Fibroblast of peridontal ligament (primary cell): ENCODE results near the gene FABP6.
"Not testable (repeated sequence)": the region's sequence is repeated elsewhere in the genome, so short reads cannot be mapped to it uniquely, and the experiment has no call there.

ENCODE experiments used
- DNase-seq: peaks from one replicate; pipeline ENCODE4 v3.0.0-alpha.2; 2010; ENCODE audit errors: extremely low read depth

FABP6 gene, protein sequence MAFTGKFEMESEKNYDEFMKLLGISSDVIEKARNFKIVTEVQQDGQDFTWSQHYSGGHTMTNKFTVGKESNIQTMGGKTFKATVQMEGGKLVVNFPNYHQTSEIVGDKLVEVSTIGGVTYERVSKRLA

DNA sequence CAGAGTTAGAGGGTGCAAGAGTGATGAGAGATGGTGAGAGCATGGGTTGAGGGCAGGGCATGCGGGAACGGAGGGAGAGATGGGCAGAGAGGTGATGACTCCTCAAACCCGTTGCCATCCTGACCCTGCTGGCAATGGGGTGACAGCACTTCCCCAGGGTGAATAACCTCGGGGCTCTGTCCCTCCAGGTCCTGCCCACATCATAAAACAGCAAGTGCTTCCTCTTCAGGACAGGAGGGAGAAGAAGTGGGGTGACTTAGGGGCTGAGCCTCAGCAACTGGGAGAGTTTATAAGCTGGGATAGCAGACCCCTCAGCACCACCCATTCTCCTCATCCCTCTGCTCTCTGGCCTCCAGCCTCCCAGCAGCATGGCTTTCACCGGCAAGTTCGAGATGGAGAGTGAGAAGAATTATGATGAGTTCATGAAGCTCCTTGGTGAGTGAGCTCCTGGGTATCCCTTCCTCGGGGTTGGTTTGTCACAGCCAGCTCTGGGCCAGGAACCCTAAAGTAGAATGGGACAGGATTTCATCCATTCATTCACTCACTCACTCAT is at the start of gene FABP6:
Gene FABP6 (plus strand): TSS at position 317 of the 553 bp plus-strand sequence. CDS start 52 bp downstream, at position 369.
- DNase-seq, result no peak

DNA sequence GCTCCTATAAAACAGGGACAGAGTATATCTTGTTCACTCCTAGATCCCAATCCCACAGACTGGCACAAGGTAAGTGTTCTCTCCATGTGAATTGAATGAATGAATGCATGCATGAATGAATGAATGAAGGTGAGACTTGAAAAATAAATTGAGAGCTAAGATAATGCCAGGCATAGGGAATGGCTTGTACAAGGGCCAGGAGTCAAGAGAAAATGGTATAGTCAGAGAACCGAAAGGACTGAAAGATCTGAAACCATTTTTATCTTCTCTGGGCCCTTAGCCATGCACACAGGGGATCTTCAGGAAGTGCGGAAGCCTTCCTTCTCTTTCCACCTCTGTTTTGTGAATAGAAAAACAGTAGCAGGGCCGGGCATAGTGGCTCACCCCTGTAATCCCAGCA is 48.4 kb upstream of the FABP6 start:
- DNase-seq, result no peak

DNA sequence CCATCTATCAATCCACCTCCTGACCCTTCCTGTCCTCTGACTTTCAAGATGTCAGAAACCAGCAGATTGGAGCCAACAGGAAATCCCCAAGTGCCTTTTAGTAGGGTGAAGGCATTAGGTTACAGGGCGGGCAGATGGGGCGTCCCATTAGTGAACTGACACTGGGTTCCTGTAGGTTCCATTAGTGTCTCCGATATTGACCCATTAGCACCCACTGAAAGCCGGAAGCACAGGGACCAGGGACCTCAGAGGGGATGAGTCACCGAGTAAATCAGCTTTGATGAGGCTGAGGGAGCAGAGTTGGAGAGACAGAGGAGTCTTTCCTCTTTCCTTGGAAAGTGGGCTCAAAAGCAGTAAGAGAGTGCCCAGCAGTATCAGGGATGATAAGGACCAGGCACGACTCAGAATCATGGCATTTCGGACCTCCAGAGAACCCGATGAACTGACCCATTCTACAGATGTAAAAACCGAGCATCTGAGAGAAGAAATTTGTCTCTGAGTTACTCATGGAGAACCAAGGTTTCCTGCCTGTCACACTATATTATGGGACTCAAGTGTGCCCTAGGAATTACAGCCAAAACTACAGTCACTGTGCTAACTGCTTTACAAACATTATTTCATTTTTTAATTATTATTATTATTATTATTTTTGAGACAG is 47.2 kb upstream of the FABP6 start:
- no peak for DNase-seq

DNA sequence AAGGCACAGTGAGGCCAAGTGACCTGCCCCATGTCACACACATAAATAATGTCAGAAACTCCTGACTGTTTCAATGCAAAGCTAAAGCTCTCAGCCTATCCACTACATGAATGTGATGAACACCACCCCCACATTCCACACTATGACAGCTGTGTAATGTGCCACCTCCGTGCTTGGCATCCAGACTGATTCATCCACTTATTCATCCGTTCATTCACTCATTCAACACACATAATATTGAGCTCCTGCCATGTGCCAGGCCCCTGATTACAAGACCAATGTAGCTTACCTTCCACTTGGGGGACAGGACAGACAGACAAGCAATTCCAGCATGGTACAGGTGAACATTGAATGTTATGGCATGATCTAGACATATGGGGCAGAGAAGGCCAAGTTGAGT is 46.2 kb upstream of the FABP6 start:
- no peak for DNase-seq

DNA sequence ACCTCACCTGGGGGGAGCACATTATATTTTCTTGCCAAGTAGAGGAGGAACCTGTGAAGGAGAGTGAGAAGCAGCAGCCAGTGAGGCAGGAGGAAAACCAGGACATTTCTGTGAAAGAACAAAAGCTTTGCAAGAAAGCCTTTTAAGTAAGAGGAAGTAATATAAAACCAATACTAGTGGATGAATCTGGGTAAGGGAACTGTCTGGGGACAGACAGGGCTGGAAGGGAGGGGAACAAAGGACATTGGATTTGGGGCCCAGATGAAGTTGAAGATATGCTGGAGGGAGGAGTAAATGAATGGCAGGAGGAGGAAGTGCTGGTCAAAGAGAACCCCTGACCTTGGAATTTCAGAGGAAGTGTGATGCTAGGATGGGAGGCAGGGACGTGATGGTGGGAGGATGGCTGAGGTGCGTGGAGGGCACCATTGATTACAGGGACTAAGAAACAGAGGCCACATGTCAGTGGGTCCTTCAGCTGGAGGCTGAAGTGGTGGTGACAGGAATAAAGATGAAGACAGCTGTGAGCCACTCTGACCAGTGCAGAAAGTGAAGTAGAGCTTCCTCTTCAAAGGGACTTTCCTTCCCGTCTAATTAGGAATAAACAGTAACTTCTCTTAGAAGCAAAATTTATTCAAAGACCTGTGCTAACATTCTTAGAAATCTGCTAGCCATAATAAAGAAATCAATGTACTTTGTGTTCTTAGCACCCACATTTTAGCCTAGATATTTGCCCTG is 43.5 kb upstream of the FABP6 start:
- no peak for DNase-seq

DNA sequence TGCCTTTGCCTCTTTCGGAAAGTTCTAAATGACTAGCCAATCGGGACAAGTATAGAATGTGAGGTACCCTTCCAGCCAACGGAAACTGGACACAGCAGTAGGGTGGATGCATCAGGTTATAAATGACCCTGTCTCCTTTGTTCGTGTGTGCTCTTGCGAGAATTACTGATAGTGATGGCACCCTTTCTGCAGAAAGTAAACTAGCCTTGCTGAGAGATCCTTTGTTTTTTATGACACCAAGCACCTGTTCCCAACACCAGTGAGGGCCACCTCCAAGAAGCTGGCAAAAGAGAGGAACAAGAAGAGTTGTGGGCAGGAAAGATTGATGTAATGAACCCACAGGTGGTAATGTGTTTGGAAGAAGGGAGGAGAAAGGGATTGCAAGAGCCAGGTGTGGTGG is 42.8 kb upstream of the FABP6 start:
- DNase-seq, result no peak

DNA sequence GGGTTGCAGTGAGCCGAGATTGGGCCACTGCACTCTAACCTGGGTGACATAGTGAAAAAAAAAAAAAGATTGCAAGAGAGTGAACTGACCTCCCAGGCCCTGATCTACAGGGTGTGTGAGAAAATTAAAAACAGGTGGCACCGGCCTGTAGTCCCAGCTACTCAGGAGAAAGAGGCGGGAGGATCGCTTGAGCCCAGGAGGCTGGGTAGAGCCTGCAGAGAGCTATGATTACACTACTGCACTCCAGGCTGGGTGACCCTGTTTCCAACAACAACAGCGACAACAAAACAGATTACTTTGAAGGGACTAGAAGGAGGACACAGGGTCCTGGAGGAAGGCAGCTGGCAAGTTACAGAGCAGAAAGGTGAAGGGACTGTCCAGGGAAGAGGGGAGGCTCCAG is 42.2 kb upstream of the FABP6 start:
- DNase-seq, result peak; percentile 29

DNA sequence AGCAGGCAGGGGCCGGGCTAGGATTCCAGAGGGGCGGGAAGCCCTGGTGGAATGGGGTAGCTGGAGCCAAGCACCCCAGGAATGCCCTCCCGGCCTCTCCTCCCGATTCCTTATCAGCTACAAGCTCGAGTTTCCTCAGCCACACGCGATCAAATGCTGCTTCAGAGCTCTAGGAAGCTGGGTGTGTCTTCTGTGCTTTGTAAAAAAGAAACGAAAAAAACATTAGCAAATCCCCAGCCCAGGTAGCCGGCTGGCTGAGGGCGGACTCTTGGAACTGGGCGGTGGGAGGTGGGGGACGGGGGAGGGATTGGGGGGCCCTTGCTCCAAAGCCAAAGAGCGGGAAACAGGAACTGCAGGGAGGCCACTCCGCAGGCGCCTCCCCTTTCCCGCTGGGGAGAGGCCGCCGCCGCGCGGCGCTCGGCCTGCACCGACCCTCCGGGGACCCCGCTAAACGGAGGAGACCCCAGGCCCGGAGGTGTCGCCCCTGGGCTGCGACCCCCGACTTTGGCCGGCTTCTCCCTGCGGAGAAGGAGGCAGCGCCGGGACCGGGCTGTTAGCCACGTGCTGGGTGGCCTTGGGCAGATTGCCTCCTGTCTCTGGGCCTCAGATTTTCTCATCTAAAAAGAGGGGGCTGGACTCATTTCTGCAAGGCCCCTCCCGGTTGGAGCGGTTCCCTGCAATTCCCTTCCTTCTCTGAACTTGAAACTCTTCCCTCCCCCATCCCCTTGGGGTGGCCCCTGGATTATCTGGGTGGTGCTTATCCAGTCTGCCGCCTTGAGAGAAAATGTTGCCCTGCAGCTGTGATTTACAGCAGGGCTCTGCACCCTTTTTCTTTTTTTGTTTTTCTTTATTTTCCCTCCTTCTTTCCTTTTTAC is 40.9 kb upstream of the FABP6 start:
- peak; percentile 69 for DNase-seq

DNA sequence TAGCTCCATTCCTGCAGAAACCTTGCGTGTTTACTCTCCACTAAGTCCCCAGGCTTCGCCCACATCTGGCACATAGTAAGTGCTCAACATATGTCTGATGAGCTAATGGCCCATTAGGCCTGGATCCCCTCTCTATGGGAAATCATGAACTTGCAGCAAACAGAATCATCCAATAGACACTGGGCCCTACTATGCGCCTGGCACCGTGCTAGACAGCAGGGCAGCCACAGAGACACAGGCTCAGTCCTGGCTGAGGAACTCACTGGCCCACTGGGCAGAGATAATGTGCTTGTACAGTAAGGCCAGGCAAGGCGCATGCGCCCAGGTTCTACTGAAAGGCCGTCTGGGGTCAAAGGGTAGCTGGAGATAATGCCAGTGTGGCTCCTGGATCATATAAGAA is 36.9 kb upstream of the FABP6 start:
- DNase-seq, result no peak

DNA sequence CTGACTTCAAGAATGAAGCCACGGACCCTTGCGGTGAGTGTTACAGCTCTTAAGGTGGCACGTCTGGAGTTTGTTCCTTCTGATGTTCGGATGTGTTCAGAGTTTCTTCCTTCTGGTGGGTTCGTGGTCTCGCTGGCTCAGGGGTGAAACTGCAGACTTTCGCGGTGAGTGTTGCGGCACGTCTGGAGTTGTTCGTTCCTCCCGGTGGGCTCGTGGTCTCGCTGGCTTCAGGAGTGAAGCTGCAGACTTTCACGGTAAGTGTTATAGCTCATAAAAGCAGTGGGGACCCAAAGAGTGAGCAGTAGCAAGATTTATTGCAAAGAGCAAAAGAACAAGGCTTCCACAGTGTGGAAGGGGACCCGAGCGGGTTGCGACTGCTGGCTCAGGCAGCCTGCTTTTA is 36.2 kb upstream of the FABP6 start:
- not testable (repeated sequence) for DNase-seq

DNA sequence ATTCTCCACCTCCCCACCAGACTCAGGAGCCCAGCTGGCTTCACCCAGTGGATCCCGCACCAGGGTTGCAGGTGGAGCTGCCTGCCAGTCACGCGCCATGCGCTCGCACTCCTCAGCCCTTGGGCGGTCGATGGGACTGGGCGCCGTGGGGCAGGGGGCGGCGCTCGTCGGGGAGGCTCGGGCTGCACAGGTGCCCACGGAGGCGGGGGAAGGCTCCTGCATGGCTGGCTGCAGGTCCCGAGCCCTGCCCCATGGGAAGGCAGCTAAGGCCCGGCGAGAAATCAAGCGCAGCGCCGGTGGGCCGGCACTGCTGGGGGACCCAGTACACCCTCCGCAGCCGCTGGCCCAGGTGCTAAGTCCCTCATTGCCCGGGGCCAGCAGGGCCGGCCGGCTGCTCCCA is 35.5 kb upstream of the FABP6 start:
- DNase-seq, result not testable (repeated sequence)

DNA sequence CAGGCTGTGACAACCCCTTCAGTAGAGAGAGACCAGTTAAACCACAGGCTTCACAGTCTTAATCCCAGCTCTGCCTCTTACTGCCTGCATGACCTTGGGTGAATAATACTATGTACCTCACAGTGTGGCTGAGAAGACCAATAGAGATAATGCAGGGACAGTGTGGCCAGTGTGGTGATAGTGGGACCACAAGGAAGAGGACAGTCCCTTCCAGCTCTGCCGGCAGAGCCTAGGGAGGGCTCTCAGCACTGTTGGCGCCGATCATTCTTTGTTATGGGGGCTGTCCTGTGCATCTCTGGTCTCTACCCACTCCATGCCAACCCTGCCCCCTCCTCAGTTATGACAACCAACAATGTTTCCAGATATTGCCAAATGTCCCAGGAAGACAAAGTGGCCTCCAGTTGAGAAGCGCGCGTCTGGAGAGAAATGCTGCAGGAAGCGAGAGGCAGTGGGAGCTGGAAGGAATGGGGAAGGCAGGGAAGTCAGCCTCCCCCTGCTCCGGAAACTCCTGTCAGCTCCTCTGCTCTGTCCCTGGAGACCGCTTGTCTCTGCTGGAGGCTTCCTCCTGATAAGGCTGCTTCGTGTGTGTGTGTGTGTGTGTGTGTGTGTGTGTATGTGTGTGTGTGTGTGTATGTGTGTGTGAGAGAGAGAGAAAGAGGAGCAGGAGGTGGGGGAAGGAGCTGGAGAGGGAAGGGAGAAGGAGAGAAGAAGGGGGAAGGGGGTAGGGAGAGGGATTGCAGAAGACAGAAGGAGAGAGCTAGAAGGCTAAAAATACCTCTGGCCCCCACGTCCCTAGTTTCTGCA is 31.8 kb upstream of the FABP6 start:
- DNase-seq, result no peak

DNA sequence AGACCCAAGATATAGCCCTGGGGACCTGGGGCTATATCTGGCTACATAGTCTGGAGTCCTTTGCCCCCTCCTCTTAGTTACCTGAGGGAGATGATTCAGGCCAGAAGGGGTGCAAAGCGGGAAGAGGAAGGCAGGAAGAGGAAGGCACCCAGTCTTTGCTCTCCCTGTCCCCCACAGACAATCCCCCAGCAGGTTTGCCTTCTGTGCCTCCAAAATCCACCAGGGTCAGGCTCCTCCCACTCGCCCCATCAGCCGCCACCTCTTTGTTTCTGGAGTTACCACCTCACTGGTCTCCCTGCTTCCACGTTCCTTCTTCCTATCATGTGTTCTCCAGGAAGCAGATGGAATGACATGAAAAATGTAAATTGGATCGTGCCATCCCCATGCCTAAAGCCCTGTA is 31.2 kb upstream of the FABP6 start:
- DNase-seq, result no peak

DNA sequence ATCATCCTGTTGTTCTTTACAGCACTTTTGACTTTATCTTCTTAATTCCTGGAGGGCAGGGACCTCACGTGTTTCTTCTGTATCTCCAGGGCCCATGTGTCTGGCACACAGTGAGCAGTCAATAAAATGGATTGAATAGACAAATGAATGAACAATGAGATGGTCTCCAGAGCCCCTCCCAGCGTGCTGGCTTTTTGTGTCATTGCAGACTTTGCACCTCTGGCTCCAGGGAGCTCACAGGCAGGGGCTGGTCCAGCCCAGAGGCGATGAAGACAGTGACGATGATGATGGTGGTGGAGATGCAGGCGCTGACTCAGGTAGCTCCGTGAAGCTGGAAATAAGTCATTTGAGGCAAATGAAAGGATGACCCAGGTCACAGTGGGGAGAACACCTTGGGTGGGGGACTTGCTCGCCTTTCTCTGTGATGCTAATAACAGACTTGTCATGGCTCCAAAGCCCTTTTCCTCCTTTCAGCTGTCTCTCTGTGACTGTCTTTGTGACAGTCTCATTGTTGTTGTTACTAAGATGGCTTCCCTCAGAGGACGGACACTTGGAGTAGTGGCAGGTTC is 30.4 kb upstream of the FABP6 start:
- no peak for DNase-seq

DNA sequence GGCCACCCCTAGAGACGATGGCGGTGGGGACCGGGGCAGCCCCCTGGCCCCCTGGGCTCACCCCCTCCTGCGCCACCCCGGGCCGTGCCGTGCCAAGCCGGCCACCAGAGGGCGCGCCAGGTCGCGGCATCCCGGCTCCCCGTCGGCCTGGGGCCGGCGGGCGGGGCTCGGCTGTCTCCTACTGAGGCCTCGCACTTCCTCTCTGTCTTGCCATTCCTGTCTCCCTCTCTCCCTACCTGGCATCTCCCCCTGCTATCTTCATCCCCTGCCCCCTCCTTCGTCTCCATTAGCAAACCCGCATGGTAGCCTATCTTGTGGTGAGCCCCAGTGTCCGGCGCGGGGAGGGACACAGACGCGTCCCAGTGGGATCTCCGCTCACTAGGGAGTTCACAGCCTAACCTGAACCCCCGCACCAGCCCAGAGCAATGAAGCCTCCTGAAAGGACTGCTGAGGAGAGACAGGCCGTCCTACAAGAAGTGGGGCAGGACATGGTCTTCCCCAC is 29.8 kb upstream of the FABP6 start:
- peak; percentile 40 for DNase-seq

DNA sequence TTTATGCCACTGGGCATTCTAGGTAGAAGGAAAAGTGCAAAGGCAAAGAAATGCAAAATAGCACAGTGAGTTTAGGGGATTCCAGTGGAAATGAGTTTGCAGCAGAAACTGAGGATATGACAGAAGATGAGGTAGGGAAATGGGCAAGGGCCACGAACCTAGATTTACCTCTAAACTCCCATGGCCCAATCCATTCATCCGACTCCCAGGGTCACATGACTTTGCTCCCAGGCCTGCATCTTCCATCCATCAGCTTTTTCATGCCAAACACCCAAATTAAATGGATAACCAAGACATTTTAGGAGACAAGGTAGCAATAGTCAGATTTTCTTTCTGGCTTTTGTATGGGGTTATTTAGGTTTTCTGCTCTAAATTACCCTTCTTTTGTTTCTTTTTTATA is 22.2 kb upstream of the FABP6 start:
- no peak for DNase-seq

DNA sequence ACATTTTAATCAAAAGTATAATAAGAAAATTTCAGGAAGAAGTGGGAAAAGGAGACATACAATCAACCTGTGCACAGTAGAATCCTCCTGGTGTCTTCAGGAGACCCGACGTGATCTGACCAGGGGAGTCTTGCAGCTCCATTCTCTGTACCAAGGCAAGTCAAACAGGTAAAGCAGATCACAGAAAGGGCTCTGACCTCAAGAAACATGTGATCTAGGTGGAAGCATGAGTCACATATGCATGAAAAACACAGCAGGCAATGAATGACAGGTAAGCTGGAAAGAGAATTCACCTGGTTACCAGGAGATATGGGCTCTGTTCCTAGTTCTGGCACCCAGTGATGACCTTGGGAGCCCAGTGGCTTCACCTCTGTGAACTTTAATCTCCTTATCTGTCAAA is 19.4 kb upstream of the FABP6 start:
- no peak for DNase-seq

DNA sequence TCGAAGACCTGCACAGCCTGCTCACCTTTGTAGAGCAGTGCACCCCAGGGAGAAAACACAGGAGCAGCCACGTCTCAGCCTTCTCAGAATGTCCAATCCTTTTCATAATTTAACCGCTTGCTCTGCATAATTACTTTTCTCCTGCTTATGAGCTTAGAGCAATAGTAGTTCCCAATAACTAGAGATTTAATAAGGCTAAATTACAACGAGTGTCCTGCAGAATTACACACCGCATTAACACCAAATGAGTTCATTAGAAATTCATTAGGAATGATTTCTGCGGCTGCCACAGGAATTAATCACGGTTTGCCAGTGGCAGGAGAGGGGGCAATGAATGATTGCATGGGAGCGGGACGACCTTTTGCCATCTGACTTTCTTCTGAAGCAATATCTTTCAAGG is 18.7 kb upstream of the FABP6 start:
- DNase-seq, result no peak

DNA sequence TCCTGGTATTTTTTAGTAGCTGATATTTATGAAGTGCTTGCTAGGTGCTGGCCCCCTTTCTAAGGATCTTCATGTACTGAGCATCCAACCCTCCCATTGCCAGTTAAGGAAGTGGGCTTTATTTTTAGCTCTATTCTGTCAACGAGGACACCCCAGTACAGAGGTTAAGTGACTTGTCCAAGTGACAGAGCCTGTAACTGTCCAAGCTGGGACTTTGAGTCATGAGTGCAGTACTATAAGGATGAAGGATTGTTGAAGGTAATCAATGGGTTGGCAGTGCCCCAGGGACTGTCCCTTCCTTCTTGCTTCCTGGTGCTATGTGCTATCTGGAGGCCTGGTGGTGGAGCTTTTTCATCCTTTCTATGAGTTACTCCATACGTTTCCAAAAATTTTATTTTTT is 18.0 kb upstream of the FABP6 start:
- DNase-seq, result no peak

DNA sequence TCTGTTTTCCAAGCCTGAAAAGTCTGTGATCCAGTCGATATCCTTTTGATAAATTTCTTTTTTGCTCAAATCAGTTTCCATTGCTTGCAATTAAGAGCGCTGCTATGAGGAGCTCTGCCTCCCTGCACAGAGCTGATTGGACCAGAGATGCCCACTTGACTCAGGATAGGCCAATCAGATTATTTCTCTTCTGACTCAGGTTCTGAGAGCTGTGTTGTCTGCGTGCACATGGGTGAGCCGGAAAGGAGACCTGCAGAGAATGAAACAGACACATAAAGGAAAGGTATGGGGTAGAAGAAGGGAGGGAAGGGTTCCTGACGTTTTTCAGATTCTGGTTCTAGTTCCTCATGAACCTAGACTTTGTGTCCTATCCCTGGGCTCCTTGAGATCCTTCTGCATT is 15.8 kb upstream of the FABP6 start:
- DNase-seq, result no peak

DNA sequence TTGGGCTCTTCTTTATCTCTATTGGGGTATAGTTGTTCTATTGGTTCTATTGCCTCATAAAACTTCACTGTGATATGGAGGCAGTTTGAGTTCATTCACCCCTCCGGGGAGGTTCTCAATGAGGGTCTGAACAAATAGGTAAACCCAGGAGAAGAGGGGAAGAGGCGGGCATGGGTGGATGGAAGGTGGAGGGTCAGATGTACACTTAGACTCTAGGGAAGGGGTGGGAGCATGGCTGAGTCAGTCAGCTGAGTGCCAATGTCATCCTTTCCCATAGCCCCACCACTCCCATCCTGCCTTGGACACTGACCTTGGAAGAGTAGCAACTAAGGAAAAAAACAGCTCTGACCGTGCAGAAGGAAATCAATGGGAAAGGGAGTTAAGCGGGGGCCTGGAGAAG is 9.9 kb upstream of the FABP6 start:
- no peak for DNase-seq
